ENCODE data around the gene HADHA.

The HADHA gene

GRCh38 chr2:26255759-26256384 lies 11.4 kb upstream of the HADHA start:
- no peak for DNase-seq (ENCODE audit: extremely low read depth, insufficient read length)
- H3K36me3 ChIP-seq (ENCODE audit: control insufficient read depth, insufficient read depth, low read length), result peaks cover 3% of the 10 kb centered on the region
- TF ChIP-seq CTCF (IDR thresholded peaks at IDR 0.05; ENCODE audit: insufficient read depth, low read length, poor library complexity, severe bottlenecking), result no peak

DNA sequence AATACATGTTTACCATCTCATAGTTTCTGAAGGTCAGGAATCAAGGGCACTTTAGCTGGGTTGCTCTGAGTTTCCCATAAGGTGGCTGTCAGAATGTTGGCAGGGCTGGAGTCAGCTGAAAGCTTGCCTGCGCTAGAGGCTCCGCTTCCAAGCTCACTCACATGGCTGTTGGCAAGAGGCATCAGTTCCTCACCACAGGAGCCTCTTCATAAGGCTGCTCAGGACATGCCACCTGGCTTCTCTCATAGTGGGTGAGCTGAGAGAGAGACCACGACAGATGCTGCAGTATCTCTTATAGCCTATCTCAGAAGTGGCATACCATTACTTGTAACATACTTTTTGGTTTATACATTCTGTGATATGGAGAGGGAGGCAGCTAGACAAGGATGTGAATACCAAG lies 7.5 kb upstream of the HADHA start:
- Histone ChIP-seq H3K4me3 (replicated peaks; ENCODE audit: low read depth, low read length) (no peak overlapping the region), H3K27me3 (replicated peaks; ENCODE audit: control insufficient read depth, insufficient read depth, low read length) (no peaks in the 10 kb centered on the region), H3K36me3 (ENCODE audit: control insufficient read depth, insufficient read depth, low read length) (no peaks in the 10 kb centered on the region; the same call in 1 of the 2 replicates)
- TF ChIP-seq CTCF (IDR thresholded peaks at IDR 0.05; ENCODE audit: insufficient read depth, low read length, poor library complexity, severe bottlenecking), result no peak
- no peak for DNase-seq (ENCODE audit: extremely low read depth, insufficient read length)

More at GRCh38 chr2:26255759-26256384, 11.4 kb upstream of the HADHA start:
- Histone ChIP-seq H3K27me3 (replicated peaks; ENCODE audit: control insufficient read depth, insufficient read depth, low read length) (no peaks in the 10 kb centered on the region), H3K4me3 (replicated peaks; ENCODE audit: low read depth, low read length) (no peak overlapping the region)

DNA sequence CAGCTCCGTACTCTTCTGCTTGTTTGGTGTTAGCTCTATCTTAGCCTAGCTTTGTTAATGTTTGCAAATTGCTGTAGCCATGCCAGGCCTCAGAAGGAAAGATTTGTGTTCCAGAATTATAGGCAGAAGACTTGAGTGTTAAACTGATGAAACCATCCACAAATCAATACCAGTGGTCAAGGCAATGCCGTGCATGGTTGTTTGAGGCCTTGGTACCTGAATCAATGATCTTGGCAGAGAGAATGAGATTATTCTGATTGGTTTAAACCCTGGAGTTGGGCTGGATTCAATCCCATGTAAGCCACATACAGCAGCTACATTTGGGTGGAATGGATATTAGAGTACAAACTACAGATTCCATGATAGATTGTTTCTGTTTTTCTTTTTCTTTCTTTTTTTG lies 5.2 kb upstream of the HADHA start:
- H3K4me3 ChIP-seq (replicated peaks; ENCODE audit: low read depth, low read length), result no peak overlapping the region
- no peaks in the 10 kb centered on the region for H3K27me3 ChIP-seq (replicated peaks; ENCODE audit: control insufficient read depth, insufficient read depth, low read length)
- TF ChIP-seq CTCF (IDR thresholded peaks at IDR 0.05; ENCODE audit: insufficient read depth, low read length, poor library complexity, severe bottlenecking), result no peak
- DNase-seq (ENCODE audit: extremely low read depth, insufficient read length), result no peak
- no peaks in the 10 kb centered on the region; the same call in 1 of the 2 replicates for H3K36me3 ChIP-seq (ENCODE audit: control insufficient read depth, insufficient read depth, low read length)

GRCh38 chr2:26246818-26247217 lies 2.4 kb upstream of the HADHA start:
- peak overlapping the region; percentile 97 for H3K4me3 ChIP-seq (replicated peaks; ENCODE audit: low read depth, low read length)
- no peak for DNase-seq (ENCODE audit: extremely low read depth, insufficient read length)

GRCh38 chr2:26245810-26246209 lies 1.4 kb upstream of the HADHA start:
- H3K4me3 ChIP-seq (replicated peaks; ENCODE audit: low read depth, low read length), result peak overlapping the region; percentile 97
- peak; percentile 33 for DNase-seq (ENCODE audit: extremely low read depth, insufficient read length)
- H3K36me3 ChIP-seq (ENCODE audit: control insufficient read depth, insufficient read depth, low read length), result no peaks in the 10 kb centered on the region
- no peaks in the 10 kb centered on the region for H3K27me3 ChIP-seq (replicated peaks; ENCODE audit: control insufficient read depth, insufficient read depth, low read length)
- TF ChIP-seq CTCF (IDR thresholded peaks at IDR 0.05; ENCODE audit: insufficient read depth, low read length, poor library complexity, severe bottlenecking), result no peak

More at GRCh38 chr2:26246818-26247217, 2.4 kb upstream of the HADHA start:
- H3K27me3 ChIP-seq (replicated peaks; ENCODE audit: control insufficient read depth, insufficient read depth, low read length), result no peaks in the 10 kb centered on the region
- no peak for TF ChIP-seq CTCF (IDR thresholded peaks at IDR 0.05; ENCODE audit: insufficient read depth, low read length, poor library complexity, severe bottlenecking)
- no peaks in the 10 kb centered on the region; the same call in 1 of the 2 replicates for H3K36me3 ChIP-seq (ENCODE audit: control insufficient read depth, insufficient read depth, low read length)

Measured in GM06990 (cell line).